ENCODE results near the gene NRL. TPM values are rescaled to one million over a fixed set of nuclear protein-coding genes. Genes with fewer than 3 reads are reported as not detected.

NRL gene
- total RNA-seq, 1 experiment from 2014 or later = 1.3 TPM

- Mint-ChIP-seq H3K9me3 (no peaks in the 10 kb centered on the region), H3K4me3 (no peak overlapping the region), H3K27ac (no peak overlapping the region), H3K27me3 (ENCODE audit: low read depth) (peaks cover 4% of the 10 kb centered on the region; the same call in 1 of the 2 replicates), H3K36me3 (peaks cover 45% of the 10 kb centered on the region), H3K4me1 (peaks cover 17% of the 10 kb centered on the region)
- DNase-seq (ENCODE audit: low spot score) = no peak
- ChIA-PET POLR2A (interaction anchor here (0.9 kb wide), 1 partner anchor 24 kb away, joined by 3 read pairs; no protein-coding TSS in a partner anchor), CTCF (interaction anchor here (0.6 to 1.3 kb wide), 2 partner anchors 9 to 44 kb away, joined by 3 read pairs; partner anchors contain the start of gene IRF9)
- no peak for TF ChIP-seq JUN (CRISPR knock-in tag; IDR thresholded peaks at IDR 0.05)
- no peak for TF ChIP-seq MYBL2 (CRISPR knock-in tag; IDR thresholded peaks at IDR 0.05)
- no peak for TF ChIP-seq CREM (CRISPR knock-in tag; IDR thresholded peaks at IDR 0.05)
- no peak for TF ChIP-seq ELF4 (CRISPR knock-in tag; IDR thresholded peaks at IDR 0.05; ENCODE audit: low read depth)
- TF ChIP-seq ZNF138 (CRISPR knock-in tag; conservative IDR thresholded peaks at IDR 0.05) = no peak
- no peak for TF ChIP-seq ZNF232 (CRISPR knock-in tag; IDR thresholded peaks at IDR 0.05)
- no peak for ATAC-seq
These were observed 2.4 kb upstream of the NRL start for GRCh38 chr14:24117179-24117578.

GRCh38 chr14:24116128-24116814 is 1.5 kb upstream of the NRL start:
- ATAC-seq (no peak), DNase-seq (ENCODE audit: low spot score) (no peak)
- TF ChIP-seq RELA (CRISPR knock-in tag; IDR thresholded peaks at IDR 0.05; ENCODE audit: borderline replicate concordance) = no peak
- no peak for TF ChIP-seq MYBL2 (CRISPR knock-in tag; IDR thresholded peaks at IDR 0.05)
- no peak for TF ChIP-seq ZNF219 (CRISPR knock-in tag; IDR thresholded peaks at IDR 0.05; ENCODE audit: borderline replicate concordance)
- no peak for TF ChIP-seq ZNF396 (CRISPR knock-in tag; IDR thresholded peaks at IDR 0.05; ENCODE audit: borderline replicate concordance)
- TF ChIP-seq AR (CRISPR knock-in tag; IDR thresholded peaks at IDR 0.05) = no peak
- no peak for TF ChIP-seq ESRRA (CRISPR knock-in tag; IDR thresholded peaks at IDR 0.05; ENCODE audit: borderline replicate concordance)
- no peak for TF ChIP-seq USF2 (CRISPR knock-in tag; IDR thresholded peaks at IDR 0.05)
- peaks cover 40% of the 10 kb centered on the region for H3K36me3 Mint-ChIP-seq
- H3K9me3 Mint-ChIP-seq = no peaks in the 10 kb centered on the region
- H3K4me1 Mint-ChIP-seq = peaks cover 17% of the 10 kb centered on the region
- POLR2A ChIA-PET = interaction anchor here (0.7 to 3.3 kb wide), 5 partner anchors 13 to 79 kb away, joined by 3 to 44 read pairs (median 12); partner anchors contain the start of genes CARMIL3, PCK2, PSME2 and RNF31
- H3K4me3 Mint-ChIP-seq = peak overlapping the region; percentile 99
- CTCF ChIA-PET = interaction anchor here (0.5 to 3.3 kb wide), 5 partner anchors 20 to 128 kb away, joined by 3 to 67 read pairs (median 26); partner anchors contain the start of genes EMC9, IRF9 and PSME1
- H3K27me3 Mint-ChIP-seq (ENCODE audit: low read depth) = peaks cover 4% of the 10 kb centered on the region; the same call in 1 of the 2 replicates
- no peak overlapping the region for H3K27ac Mint-ChIP-seq

GRCh38 chr14:24115422-24116127 is 826 bp upstream of the NRL start:
- ATAC-seq (peak; percentile 1; the same call in 1 of the 2 replicates), DNase-seq (ENCODE audit: low spot score) (no peak)
- peaks cover 17% of the 10 kb centered on the region for H3K4me1 Mint-ChIP-seq
- peak overlapping the region; percentile 99 for H3K4me3 Mint-ChIP-seq
- peak overlapping the region; percentile 93 for H3K27ac Mint-ChIP-seq
- peaks cover 4% of the 10 kb centered on the region; the same call in 1 of the 2 replicates for H3K27me3 Mint-ChIP-seq (ENCODE audit: low read depth)
- peaks cover 34% of the 10 kb centered on the region for H3K36me3 Mint-ChIP-seq
- ChIA-PET POLR2A (interaction anchor here (0.7 to 3.3 kb wide), 14 partner anchors 8 to 80 kb away, joined by 3 to 44 read pairs (median 11); partner anchors contain the start of genes CARMIL3, EMC9, IPO4 and IRF9), CTCF (interaction anchor here (0.5 to 3.3 kb wide), 28 partner anchors 9 to 483 kb away, joined by 3 to 67 read pairs (median 6); partner anchors contain the start of genes CARMIL3, CIDEB, DHRS4L2 and EMC9)
- no peaks in the 10 kb centered on the region for H3K9me3 Mint-ChIP-seq
- no peak for TF ChIP-seq ZNF121 (CRISPR knock-in tag; IDR thresholded peaks at IDR 0.05)
- no peak for TF ChIP-seq MYBL2 (CRISPR knock-in tag; IDR thresholded peaks at IDR 0.05)
- no peak for TF ChIP-seq NR3C1 (CRISPR knock-in tag; conservative IDR thresholded peaks at IDR 0.05; ENCODE audit: low read depth)
- TF ChIP-seq ELF4 (CRISPR knock-in tag; IDR thresholded peaks at IDR 0.05; ENCODE audit: low read depth) = no peak
- TF ChIP-seq IRF1 (CRISPR knock-in tag; IDR thresholded peaks at IDR 0.05) = no peak
- TF ChIP-seq FOXK1 (CRISPR knock-in tag; IDR thresholded peaks at IDR 0.05) = no peak
- TF ChIP-seq STAT6 (CRISPR knock-in tag; conservative IDR thresholded peaks at IDR 0.05; ENCODE audit: low read depth) = no peak
- TF ChIP-seq GTF2I (CRISPR knock-in tag; conservative IDR thresholded peaks at IDR 0.05) = no peak
- no peak for TF ChIP-seq TCF7 (CRISPR knock-in tag; IDR thresholded peaks at IDR 0.05; ENCODE audit: low read depth)
- TF ChIP-seq SOX15 (CRISPR knock-in tag; IDR thresholded peaks at IDR 0.05) = no peak
- TF ChIP-seq TP53 (CRISPR knock-in tag; IDR thresholded peaks at IDR 0.05) = no peak
- no peak for TF ChIP-seq CBFB (CRISPR knock-in tag; IDR thresholded peaks at IDR 0.05; ENCODE audit: low read depth)
- no peak for TF ChIP-seq RORB (CRISPR knock-in tag; IDR thresholded peaks at IDR 0.05)
- TF ChIP-seq FOXJ3 (CRISPR knock-in tag; IDR thresholded peaks at IDR 0.05; ENCODE audit: borderline replicate concordance) = no peak
